H1 (cell line): Measurements from ENCODE around the gene DOK3. TPM values are rescaled to one million over a fixed set of nuclear protein-coding genes. Genes with fewer than 3 reads are reported as not detected.

ENCODE experiments used
- CTCF ChIA-PET: fragments of 300-600 bp; sonication (Branson Sonifier 250); formaldehyde crosslinking; loops from one replicate; lab custom pipeline; 2021; ENCODE audit not compliant: partially characterized antibody; lab: Charles Lee
- POLR2A ChIA-PET: fragments of 300-600 bp; sonication (Branson Sonifier 250); formaldehyde crosslinking; loops from one replicate; lab custom pipeline; 2021; ENCODE audit warnings: inconsistent platforms; ENCODE audit not compliant: partially characterized antibody; lab: Charles Lee
- DNase-seq, 2 experiments: peaks; one replicate each; pipeline versions ENCODE4 v3.0.0 to v3.0.0-alpha.2; 2010 to 2022; ENCODE audit warnings: low spot score in 2 of 2, low read depth in 1 of 2, mixed read lengths in 1 of 2
- FAIRE-seq: peaks from 2 replicates; lab custom pipeline; 2011; peaks lifted over from hg19 to GRCh38; lab: Jason Lieb, UNC
- H2AFZ ChIP-seq: 2 replicates; pipeline ENCODE4 v1.8.1; 2012; ENCODE audit warnings: low read length, inconsistent platforms
- H2AK5ac ChIP-seq: 2 replicates; pipeline ENCODE4 v1.6.1; 2013; ENCODE audit warnings: low read depth, low read length
- H2BK120ac ChIP-seq: replicated peaks from 2 replicates; pipeline ENCODE3; 2013; ENCODE audit warnings: low read depth, low read length, inconsistent platforms
- H2BK12ac ChIP-seq: 2 replicates; pipeline ENCODE4 v1.6.1; 2013; ENCODE audit warnings: low read depth, low read length
- H2BK15ac ChIP-seq: 2 replicates; pipeline ENCODE4 v1.6.1; 2013; ENCODE audit warnings: low read length
- H2BK20ac ChIP-seq: 2 replicates; pipeline ENCODE4 v1.6.1; 2013; ENCODE audit warnings: low read length
- H2BK5ac ChIP-seq: 2 replicates; pipeline ENCODE4 v1.6.1; 2013; ENCODE audit warnings: low read depth, low read length
- H3K14ac ChIP-seq: 2 replicates; pipeline ENCODE4 v1.6.1; 2013; ENCODE audit warnings: inconsistent platforms; ENCODE audit not compliant: insufficient read length
- H3K18ac ChIP-seq: 2 replicates; pipeline ENCODE4 v1.6.1; 2013; ENCODE audit warnings: low read length; ENCODE audit errors: extremely low read depth
- H3K23ac ChIP-seq: 2 replicates; pipeline ENCODE4 v1.6.1; 2013; ENCODE audit warnings: inconsistent platforms; ENCODE audit not compliant: insufficient read length
- H3K23me2 ChIP-seq: 2 replicates; pipeline ENCODE4 v1.6.1; 2013; ENCODE audit warnings: low read depth, low read length
- H3K27ac ChIP-seq: 2 replicates; pipeline ENCODE4 v1.6.1; 2011; ENCODE audit warnings: low read depth, low read length, inconsistent platforms
- H3K27me3 ChIP-seq, 4 experiments: replicated peaks in 1 of 4; 1 replicate in 1 of 4; 2 replicates in 3 of 4; pipeline versions ENCODE4 v1.6.1 to v1.8.1; 2011 to 2013; ENCODE audit warnings: low read length in 3 of 4, mild to moderate bottlenecking in 3 of 4, inconsistent platforms in 2 of 4, mixed read lengths in 2 of 4, moderate library complexity in 1 of 4; ENCODE audit not compliant: control insufficient read depth in 3 of 4, insufficient read depth in 3 of 4; ENCODE audit errors: extremely low read depth in 1 of 4
- H3K36me3 ChIP-seq, 4 experiments: 2 replicates each; pipeline versions ENCODE4 v1.6.1 to v1.8.1; 2011 to 2013; ENCODE audit warnings: mild to moderate bottlenecking in 4 of 4, low read length in 3 of 4, moderate library complexity in 2 of 4, control low read depth in 1 of 4, inconsistent platforms in 1 of 4; ENCODE audit not compliant: insufficient read depth in 4 of 4, control insufficient read depth in 2 of 4
- H3K4ac ChIP-seq: replicated peaks from 2 replicates; pipeline ENCODE3; 2013; ENCODE audit warnings: low read length, low read depth, mixed read lengths, inconsistent platforms; ENCODE audit not compliant: insufficient read length
- H3K4me1 ChIP-seq, 4 experiments: replicated peaks in 1 of 4; 1 replicate in 1 of 4; 2 replicates in 3 of 4; pipeline versions ENCODE4 v1.6.1 to v1.8.1; 2011 to 2013; ENCODE audit warnings: low read length in 3 of 4, inconsistent platforms in 2 of 4, mixed read lengths in 1 of 4; ENCODE audit not compliant: insufficient read depth in 4 of 4, control insufficient read depth in 3 of 4
- H3K4me2 ChIP-seq, 2 experiments: 2 replicates each; pipeline versions ENCODE4 v1.6.1 to v1.8.1; 2011 to 2013; ENCODE audit warnings: low read depth in 2 of 2, low read length in 2 of 2, control low read depth in 1 of 2, inconsistent platforms in 1 of 2, mild to moderate bottlenecking in 1 of 2; ENCODE audit not compliant: insufficient read depth in 1 of 2
- H3K4me3 ChIP-seq, 4 experiments: fragments of 200-600, 300-600 bp in 1 of 4; sonication (generic), shearing (Covaris generic), sonication (Bioruptor Twin) in 1 of 4; 2 replicates each; pipeline versions ENCODE4 v1.5.1 to v1.8.1; 2011 to 2016; ENCODE audit warnings: low read length in 4 of 4, low read depth in 3 of 4, control low read depth in 2 of 4, inconsistent platforms in 2 of 4, mild to moderate bottlenecking in 2 of 4, mixed read lengths in 1 of 4, moderate library complexity in 1 of 4; ENCODE audit not compliant: insufficient read depth in 2 of 4; ENCODE audit errors: extremely low read depth in 1 of 4
- H3K56ac ChIP-seq: replicated peaks from 2 replicates; pipeline ENCODE3; 2013; ENCODE audit warnings: low read depth, mild to moderate bottlenecking, mixed read lengths, low read length, inconsistent platforms; ENCODE audit not compliant: insufficient read length
- H3K79me1 ChIP-seq: 2 replicates; pipeline ENCODE4 v1.6.1; 2013; ENCODE audit warnings: low read depth, low read length, control low read depth
- H3K79me2 ChIP-seq, 2 experiments: 2 replicates each; pipeline versions ENCODE4 v1.6.1 to v1.8.1; 2012 to 2013; ENCODE audit warnings: low read length in 2 of 2, mild to moderate bottlenecking in 2 of 2, inconsistent platforms in 1 of 2; ENCODE audit not compliant: insufficient read depth in 2 of 2, control insufficient read depth in 1 of 2
- H3K9ac ChIP-seq, 4 experiments: replicated peaks in 1 of 4; 1 replicate in 1 of 4; 2 replicates in 3 of 4; pipeline versions ENCODE4 v1.6.1 to v1.8.1; 2011 to 2013; ENCODE audit warnings: low read depth in 3 of 4, low read length in 3 of 4, control low read depth in 2 of 4, mild to moderate bottlenecking in 2 of 4, moderate library complexity in 2 of 4, inconsistent platforms in 1 of 4; ENCODE audit errors: extremely low read depth in 1 of 4
- H3K9me3 ChIP-seq, 2 experiments: 2 replicates each; pipeline versions ENCODE4 v1.6.1 to v1.8.1; 2012 to 2013; ENCODE audit warnings: mild to moderate bottlenecking in 2 of 2, moderate library complexity in 2 of 2, control low read depth in 1 of 2, inconsistent platforms in 1 of 2, low read depth in 1 of 2, low read length in 1 of 2, mixed read lengths in 1 of 2; ENCODE audit not compliant: insufficient read depth in 2 of 2
- H4K20me1 ChIP-seq, 2 experiments: replicated peaks in 1 of 2; 2 replicates each; pipeline versions ENCODE3 to v1.8.1; 2011 to 2013; ENCODE audit warnings: inconsistent platforms in 2 of 2, low read length in 2 of 2, mild to moderate bottlenecking in 1 of 2; ENCODE audit not compliant: insufficient read depth in 2 of 2, control insufficient read depth in 1 of 2
- H4K5ac ChIP-seq: 2 replicates; pipeline ENCODE4 v1.6.1; 2013; ENCODE audit warnings: low read length, low read depth, mixed read lengths, inconsistent platforms; ENCODE audit not compliant: insufficient read length
- H4K8ac ChIP-seq: 2 replicates; pipeline ENCODE4 v1.8.0; 2013; ENCODE audit warnings: mild to moderate bottlenecking, moderate library complexity, low read length, inconsistent platforms; ENCODE audit not compliant: insufficient read depth; ENCODE audit errors: extremely low read depth
- H4K91ac ChIP-seq: replicated peaks from 2 replicates; pipeline ENCODE3; 2013; ENCODE audit warnings: low read length, mixed read lengths, inconsistent platforms; ENCODE audit not compliant: insufficient read length
- CHD2 ChIP-seq: IDR thresholded peaks from 2 replicates; pipeline ENCODE4 v1.6.1; 2012; ENCODE audit warnings: low read length, improper control_type of control experiment
- HDAC6 ChIP-seq: IDR thresholded peaks from one replicate; pipeline ENCODE4 v1.7.1; 2012; ENCODE audit warnings: low read depth, mild to moderate bottlenecking, inconsistent platforms, low read length, moderate library complexity
- KDM4A ChIP-seq: IDR thresholded peaks from one replicate; pipeline ENCODE4 v1.7.1; 2012; ENCODE audit warnings: low read depth, mild to moderate bottlenecking, moderate library complexity, low read length, inconsistent platforms; ENCODE audit not compliant: severe bottlenecking
- NANOG ChIP-seq: IDR thresholded peaks from 2 replicates; pipeline ENCODE4 v1.6.1; 2011; ENCODE audit warnings: low read length, low read depth, mild to moderate bottlenecking, inconsistent platforms; ENCODE audit not compliant: insufficient read depth, poor library complexity, severe bottlenecking
- POU5F1 ChIP-seq: IDR thresholded peaks from 2 replicates; pipeline ENCODE4 v1.6.1; 2011; ENCODE audit warnings: low read depth, mild to moderate bottlenecking, low read length, moderate library complexity
- RAD21 ChIP-seq, 2 experiments: IDR thresholded peaks in 1 of 2; conservative IDR thresholded peaks in 1 of 2; 2 replicates each; pipeline ENCODE4 v1.6.1; 2011; ENCODE audit warnings: low read depth in 2 of 2, low read length in 2 of 2, improper control_type of control experiment in 1 of 2, inconsistent platforms in 1 of 2, mild to moderate bottlenecking in 1 of 2, moderate library complexity in 1 of 2
- YY1 ChIP-seq: IDR thresholded peaks from 2 replicates; pipeline ENCODE4 v1.6.1; 2011; ENCODE audit warnings: low read depth, mild to moderate bottlenecking, low read length
- WGBS, 2 experiments: shearing (Covaris generic) in 1 of 2; methylation state at CpG; one replicate each; pipeline versions ENCODE4 v1.1.6 to v1.1.7; 2013 to 2015; ENCODE audit warnings: low lambda C conversion rate in 2 of 2, mixed read lengths in 2 of 2, inconsistent platforms in 1 of 2, low coverage in 1 of 2, missing lambda C conversion rate in 1 of 2; ENCODE audit not compliant: insufficient replicate concordance in 2 of 2, insufficient coverage in 1 of 2, insufficient read length in 1 of 2; ENCODE audit errors: extremely low coverage in 1 of 2, missing lambda C conversion rate in 1 of 2; 5-methylcytosine and 5-hydroxymethylcytosine counted together
- polyA plus RNA-seq, 7 experiments: library from polyadenylated mRNA; depleted of rRNA in 3 of 7; stranded (reverse) in 5 of 7; unstranded in 2 of 7; fragments of >200 nt in 5 of 7; fragments of 200-250 nt in 2 of 7; gene quantifications; 1 replicate in 5 of 7; 2 replicates in 1 of 7; 4 replicates in 1 of 7; pipeline versions ENCODE4 v1.2.1 to v1.2.3, GENCODE V29; 2011 to 2013; ENCODE audit warnings: missing spikeins in 2 of 7, mixed read lengths in 2 of 7
- total RNA-seq: library from RNA; stranded (reverse); fragmentation: NEBNext Ultra II Directional; extraction: Animal tissue kit (Norgen Biotek cat#: 25700); gene quantifications from 2 replicates; pipeline ENCODE4 v1.2.1, GENCODE V29; 2021
- TF ChIP-seq, protein P1 (sequence below): IDR thresholded peaks from 2 replicates; pipeline ENCODE4 v1.6.1; 2012; ENCODE audit warnings: low read length, inconsistent platforms

Gene DOK3
- total and polyA plus RNA-seq, 2 of the 8 experiments (the other 6 are each of a cell fraction or from before 2014, with no cell fraction given) = 4.2 to 6.4 TPM

DNA sequence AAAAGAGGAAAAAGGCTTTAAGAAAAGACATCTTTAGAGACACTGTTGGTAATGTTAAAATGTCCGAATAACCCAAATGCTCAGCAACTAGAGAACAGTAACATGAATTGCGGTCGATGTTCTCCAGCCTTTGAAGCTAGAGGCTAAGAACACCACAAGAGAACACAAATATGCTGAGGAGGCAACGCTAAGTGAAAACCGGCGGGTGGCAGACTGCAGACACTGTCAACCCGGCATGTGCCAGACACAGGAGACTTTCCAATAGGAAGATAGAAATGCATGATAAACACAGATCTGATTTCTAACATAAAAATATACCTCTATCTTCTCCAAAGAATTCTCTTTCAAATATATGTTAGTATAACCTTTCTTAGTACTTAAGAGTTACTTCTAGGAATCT is 25.5 kb upstream of the DOK3 start:
- Histone ChIP-seq H2AFZ (no peak overlapping the region), H4K20me1 (peaks cover 0 to 19% of the 10 kb centered on the region in 2 experiments), H3K14ac (no peak overlapping the region), H2BK20ac (no peak overlapping the region), H3K4me1 (0 out of 7 replicates have a peak, but pooled peaks cover 0 to 3% (median 0%) of the 10 kb centered on the region in 4 experiments), H3K23ac (no peak overlapping the region), H2BK5ac (no peak overlapping the region), H3K18ac (no peak overlapping the region), H2BK120ac (no peak overlapping the region), H3K9ac (no peak overlapping the region), H3K4me2 (no peak overlapping the region), H2AK5ac (no peak overlapping the region), H3K56ac (no peak overlapping the region), H3K36me3 (peaks cover 16 to 69% (median 39%) of the 10 kb centered on the region in 4 experiments; a peak in 7 of 8 replicates), H3K79me2 (peaks cover 0 to 4% of the 10 kb centered on the region in 2 experiments; a peak in 1 of 4 replicates), H2BK12ac (no peak overlapping the region), H3K79me1 (peaks cover 21% of the 10 kb centered on the region), H3K27ac (no peak overlapping the region), H3K23me2 (no peaks in the 10 kb centered on the region), H3K27me3 (no peaks in the 10 kb centered on the region), H3K4ac (no peak overlapping the region), H4K8ac (no peak overlapping the region), H4K91ac (no peak overlapping the region), H3K4me3 (no peak overlapping the region), H4K5ac (no peak overlapping the region), H3K9me3 (no peaks in the 10 kb centered on the region), H2BK15ac (no peak overlapping the region)
- FAIRE-seq (no peak), DNase-seq (no peak)
- POLR2A ChIA-PET = interaction anchor here (0.9 to 3.3 kb wide), 4 partner anchors 9 to 87 kb away, joined by 3 to 7 read pairs (median 4); no protein-coding TSS in a partner anchor
- 93% methylated on average over 7 of the region's 7 CpGs; no CpG with 5 or more reads in 1 of the 2 experiments for WGBS, 2 experiments
- CTCF ChIA-PET = interaction anchor here (3.1 kb wide), 1 partner anchor 11 kb away, joined by 14 read pairs; no protein-coding TSS in a partner anchor
- TF ChIP-seq RAD21 (IDR thresholded peaks at IDR 0.05 in 1 of 2, conservative IDR thresholded peaks at IDR 0.05 in 1 of 2; ENCODE audit: low read depth in 2 of 2, low read length in 2 of 2) (no peak), CHD2 (no peak), POU5F1 (no peak), KDM4A (no peak), YY1 (no peak), HDAC6 (no peak), NANOG (no peak)
- TF ChIP-seq, protein P1, sequence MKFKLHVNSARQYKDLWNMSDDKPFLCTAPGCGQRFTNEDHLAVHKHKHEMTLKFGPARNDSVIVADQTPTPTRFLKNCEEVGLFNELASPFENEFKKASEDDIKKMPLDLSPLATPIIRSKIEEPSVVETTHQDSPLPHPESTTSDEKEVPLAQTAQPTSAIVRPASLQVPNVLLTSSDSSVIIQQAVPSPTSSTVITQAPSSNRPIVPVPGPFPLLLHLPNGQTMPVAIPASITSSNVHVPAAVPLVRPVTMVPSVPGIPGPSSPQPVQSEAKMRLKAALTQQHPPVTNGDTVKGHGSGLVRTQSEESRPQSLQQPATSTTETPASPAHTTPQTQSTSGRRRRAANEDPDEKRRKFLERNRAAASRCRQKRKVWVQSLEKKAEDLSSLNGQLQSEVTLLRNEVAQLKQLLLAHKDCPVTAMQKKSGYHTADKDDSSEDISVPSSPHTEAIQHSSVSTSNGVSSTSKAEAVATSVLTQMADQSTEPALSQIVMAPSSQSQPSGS = no peak
